ENCODE results near the gene CD300E.

GRCh38 chr17:74647871-74648672 lies 24.5 kb upstream of the CD300E start:
- TF ChIP-seq RFX5 (IDR thresholded peaks at IDR 0.05; ENCODE audit: low read depth, low read length) (no peak), POLR2A (IDR thresholded peaks at IDR 0.05; ENCODE audit: insufficient read depth in 1 of 2, low read depth in 2 of 2, low read length in 2 of 2) (no peak), ZFP36 (IDR thresholded peaks at IDR 0.05; ENCODE audit: borderline replicate concordance, low read depth, low read length, partially characterized antibody) (no peak), ELF4 (CRISPR knock-in tag; IDR thresholded peaks at IDR 0.05; ENCODE audit: borderline replicate concordance) (no peak), CTCF (CRISPR knock-in tag; IDR thresholded peaks at IDR 0.05) (no peak), PAX8 (CRISPR knock-in tag; IDR thresholded peaks at IDR 0.05; ENCODE audit: borderline replicate concordance) (no peak), ZNF432 (CRISPR knock-in tag; IDR thresholded peaks at IDR 0.05; ENCODE audit: borderline replicate concordance) (no peak), PBX2 (CRISPR knock-in tag; IDR thresholded peaks at IDR 0.05) (no peak), FOXK1 (CRISPR knock-in tag; IDR thresholded peaks at IDR 0.05; ENCODE audit: borderline replicate concordance, low read depth) (no peak), RORA (CRISPR knock-in tag; IDR thresholded peaks at IDR 0.05) (no peak)

Measured in HepG2 (cell line).